Measurements from ENCODE around the gene RPL12.

GRCh38 chr9:127496974-127497373 lies 45.8 kb upstream of the RPL12 start:
- TF ChIP-seq CTCF (optimal IDR thresholded peaks at IDR 0.05 in 1 of 3, IDR thresholded peaks at IDR 0.05 in 1 of 3, conservative IDR thresholded peaks at IDR 0.05 in 1 of 3; ENCODE audit: extremely low read depth in 1 of 3, insufficient read depth in 2 of 3, low read length in 3 of 3) (no peak), EZH2 (IDR thresholded peaks at IDR 0.05; ENCODE audit: low read length) (no peak)
